Ureter (tissue), 1 donor: ENCODE measurements around the gene BAG3. TPM values are rescaled to one million over a fixed set of nuclear protein-coding genes. Genes with fewer than 3 reads are reported as not detected.

Experiments used
- total RNA-seq: library from RNA; stranded (reverse); gene quantifications from one replicate; pipeline ENCODE4 v1.2.4, GENCODE V29; 2023
- donor health status: DM: yes; HTN: yes; CAD: no.

The BAG3 gene
- total RNA-seq, 1 donor from 2014 or later, result 46.4 TPM

Other genes with a start within 250 kb of the BAG3 start
- 24.1 TPM for gene RGS10, start 108.7 kb upstream of the BAG3 start, total RNA-seq
- 116 TPM for gene TIAL1, start 54.4 kb upstream of the BAG3 start, total RNA-seq
- gene INPP5F, start 74.7 kb downstream of the BAG3 start, total RNA-seq, result 19.0 TPM
- gene MCMBP, start 221.5 kb downstream of the BAG3 start, total RNA-seq, result 48.9 TPM
- gene SEC23IP, start 241.3 kb downstream of the BAG3 start, total RNA-seq, result 69.6 TPM